Stimulated activated effector memory CD8-positive, alpha-beta T cell treated with anti-CD3 and anti-CD28 coated beads, Interleukin-12 subunit alpha, Interleukin-12 subunit beta, amount 100 ng/mL, for 72 hours (primary cell): ENCODE results near the gene TTC27.

Source experiments
- ATAC-seq: fragments of 150-1000 bp; cut with Tn5 transposase; 2 replicates; pipeline ENCODE4 v1.10.0; 2021
- DNase-seq, 2 donors: peaks; one replicate each; pipeline ENCODE4 v3.0.0; 2021 to 2022; ENCODE audit warnings: low spot score in 2 of 2
- H3K27ac Mint-ChIP-seq: one replicate; pipeline ENCODE4 v1.8.0; 2022; ENCODE audit warnings: mild to moderate bottlenecking, mixed read lengths
- H3K36me3 Mint-ChIP-seq: one replicate; pipeline ENCODE4 v1.8.0; 2022; ENCODE audit warnings: mild to moderate bottlenecking, mixed read lengths
- H3K4me1 Mint-ChIP-seq: one replicate; pipeline ENCODE4 v1.8.0; 2022; ENCODE audit warnings: mixed read lengths
- H3K4me3 Mint-ChIP-seq: one replicate; pipeline ENCODE4 v1.8.0; 2022; ENCODE audit warnings: mild to moderate bottlenecking, mixed read lengths
- H3K9me3 Mint-ChIP-seq: one replicate; pipeline ENCODE4 v1.8.0; 2022; ENCODE audit warnings: mixed read lengths

Gene TTC27

DNA sequence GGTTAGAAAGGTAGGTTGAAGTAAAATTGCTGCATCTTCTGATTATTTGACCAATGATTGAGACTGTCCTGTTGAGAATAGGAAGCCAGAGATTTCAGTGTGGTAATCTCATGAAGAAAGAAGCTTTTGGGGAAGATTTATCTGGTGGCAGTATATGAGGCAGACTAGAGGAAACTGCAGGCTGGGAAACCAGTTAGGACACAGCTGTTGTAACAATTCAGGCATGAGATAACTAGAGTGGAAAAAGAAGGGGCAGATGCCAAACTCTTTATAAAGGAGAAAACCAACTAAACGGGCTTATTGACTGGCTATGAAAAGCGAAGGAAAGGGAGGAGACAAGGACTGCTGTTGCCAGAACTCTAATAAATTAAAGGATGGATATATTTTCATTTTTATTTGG, 155.6 kb downstream of the TTC27 start:
- Mint-ChIP-seq H3K9me3 (peaks cover 3% of the 10 kb centered on the region), H3K27ac (no peak overlapping the region), H3K36me3 (peaks cover 77% of the 10 kb centered on the region), H3K4me3 (no peak overlapping the region), H3K4me1 (no peaks in the 10 kb centered on the region)
- no peak for DNase-seq
- ATAC-seq = no peak

DNA sequence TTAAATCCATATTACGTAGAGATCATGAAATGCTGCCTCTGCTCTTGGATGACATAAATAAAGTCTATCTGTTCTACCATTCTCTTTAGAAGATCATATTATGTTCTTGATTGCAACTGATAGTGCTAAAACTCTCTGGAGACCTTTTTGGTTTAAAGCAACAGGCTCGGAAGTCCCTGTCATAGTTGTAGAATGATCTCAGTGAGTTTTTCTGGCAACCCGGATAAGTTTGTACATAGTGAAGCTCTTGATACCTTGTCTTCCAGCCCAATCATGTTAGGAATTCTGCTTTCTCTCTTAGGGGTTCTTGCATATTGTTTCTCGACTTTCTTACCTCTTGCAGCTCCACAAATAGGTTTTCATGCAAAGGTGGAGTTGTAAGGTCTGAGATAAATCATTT, 156.1 kb downstream of the TTC27 start:
- Mint-ChIP-seq H3K27ac (no peak overlapping the region), H3K4me1 (no peaks in the 10 kb centered on the region), H3K4me3 (no peak overlapping the region), H3K9me3 (peaks cover 3% of the 10 kb centered on the region), H3K36me3 (peaks cover 75% of the 10 kb centered on the region)
- no peak for DNase-seq
- ATAC-seq = no peak

DNA sequence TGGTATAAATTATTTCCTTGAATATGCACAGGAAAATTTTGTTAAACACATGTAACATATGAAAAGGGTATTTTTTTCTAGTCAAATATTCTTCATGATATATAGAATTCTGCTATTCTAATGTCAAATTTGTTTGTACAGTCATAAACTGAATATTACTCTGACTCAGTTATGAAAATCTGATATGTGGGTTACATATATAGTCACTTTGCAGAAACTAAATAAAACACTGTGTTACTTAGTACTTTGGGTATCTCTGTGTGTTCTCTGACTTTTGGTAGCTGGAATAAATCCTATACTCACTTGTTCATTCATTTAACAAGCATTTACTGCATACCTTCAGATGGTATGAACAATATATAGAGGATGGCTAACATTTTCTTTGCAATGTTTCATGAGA, 159.4 kb downstream of the TTC27 start:
- Mint-ChIP-seq H3K27ac (no peak overlapping the region), H3K9me3 (no peaks in the 10 kb centered on the region), H3K4me1 (no peaks in the 10 kb centered on the region), H3K36me3 (peaks cover 46% of the 10 kb centered on the region), H3K4me3 (no peak overlapping the region)
- peak; percentile 49 for ATAC-seq
- no peak for DNase-seq

DNA sequence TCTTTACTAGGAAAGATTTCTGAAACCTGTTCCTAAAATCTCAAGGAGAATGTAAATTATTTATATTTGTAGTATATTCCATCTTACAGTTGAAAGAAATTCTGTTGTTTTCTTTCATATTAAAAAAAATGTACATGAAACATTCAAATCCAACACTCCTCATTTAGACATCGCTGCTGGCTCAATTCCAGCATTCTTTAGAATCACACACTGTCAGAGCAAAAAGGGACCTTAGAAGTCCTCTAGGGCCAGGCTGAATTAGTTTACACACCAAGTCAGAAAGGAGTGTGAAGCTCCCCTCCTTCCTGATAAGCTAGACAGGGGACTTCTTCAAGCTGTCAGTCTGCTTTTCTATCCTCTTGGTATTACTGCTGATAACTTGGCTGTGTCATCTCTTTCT, 160.3 kb downstream of the TTC27 start:
- ATAC-seq (no peak), DNase-seq (no peak)
- Mint-ChIP-seq H3K9me3 (no peaks in the 10 kb centered on the region), H3K36me3 (peaks cover 37% of the 10 kb centered on the region), H3K27ac (no peak overlapping the region), H3K4me1 (no peaks in the 10 kb centered on the region), H3K4me3 (no peak overlapping the region)

DNA sequence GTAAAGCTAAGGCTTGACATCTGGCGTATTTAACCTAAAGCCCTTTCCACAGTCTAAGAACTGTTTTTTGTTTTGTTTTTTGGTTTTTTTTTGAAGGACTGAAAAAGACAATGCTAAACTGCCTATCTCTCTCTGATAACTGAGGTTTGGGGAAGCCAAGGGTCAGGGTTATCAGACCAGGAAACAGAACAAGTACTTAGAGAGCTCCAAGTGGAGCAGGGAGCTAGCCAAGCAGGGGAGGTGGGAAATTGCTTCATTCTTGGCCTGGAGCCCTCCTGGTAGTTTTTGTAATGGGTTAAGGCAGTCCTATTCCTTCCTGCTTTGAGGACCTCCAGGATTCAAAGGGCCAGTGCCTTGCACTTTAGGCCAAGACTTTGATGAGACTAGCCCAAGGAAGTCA, 164.6 kb downstream of the TTC27 start:
- H3K27ac Mint-ChIP-seq = no peak overlapping the region
- H3K4me3 Mint-ChIP-seq = no peak overlapping the region
- no peak for ATAC-seq
- H3K36me3 Mint-ChIP-seq = peaks cover 6% of the 10 kb centered on the region
- H3K9me3 Mint-ChIP-seq = no peaks in the 10 kb centered on the region
- no peaks in the 10 kb centered on the region for H3K4me1 Mint-ChIP-seq
- DNase-seq = no peak

DNA sequence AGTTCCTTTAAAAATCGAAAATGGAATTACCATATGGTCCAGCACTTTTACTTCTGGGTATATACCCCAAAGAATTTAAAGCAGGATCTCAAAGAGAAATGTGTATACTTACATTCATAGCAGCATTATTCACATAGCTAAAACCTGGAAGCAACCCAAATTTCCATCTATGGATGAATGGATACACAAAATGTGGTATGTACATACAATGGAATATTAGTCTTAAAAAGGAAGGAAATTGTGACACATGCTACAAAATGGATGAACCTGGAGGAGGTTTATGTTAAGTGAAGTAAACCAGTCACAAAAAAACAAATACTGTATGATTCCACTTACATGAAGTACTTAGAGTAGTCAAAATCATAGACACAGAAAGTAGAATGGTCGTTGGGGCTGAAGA, 171.0 kb downstream of the TTC27 start:
- Mint-ChIP-seq H3K36me3 (no peaks in the 10 kb centered on the region), H3K4me1 (no peaks in the 10 kb centered on the region), H3K27ac (no peak overlapping the region), H3K9me3 (no peaks in the 10 kb centered on the region), H3K4me3 (no peak overlapping the region)
- ATAC-seq = no peak
- DNase-seq = no peak

DNA sequence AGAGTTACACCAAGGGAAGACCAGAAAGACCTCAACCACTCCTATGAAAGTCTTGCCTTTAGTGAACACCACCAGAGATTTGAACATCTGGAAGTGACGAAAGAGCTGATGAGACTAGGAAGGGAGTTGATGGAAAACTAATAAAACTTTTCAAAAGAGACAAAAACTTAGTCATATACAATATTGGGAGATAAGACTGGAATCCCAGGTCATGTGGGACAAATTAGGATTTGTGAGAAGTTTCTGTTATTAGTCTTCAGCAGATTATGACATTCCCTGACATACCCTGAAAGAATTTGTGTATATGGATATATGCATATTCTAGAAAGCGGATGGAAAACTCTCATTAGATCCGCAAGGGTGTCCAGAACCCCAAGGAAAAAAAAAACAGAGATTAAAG, 173.9 kb downstream of the TTC27 start:
- Mint-ChIP-seq H3K36me3 (no peaks in the 10 kb centered on the region), H3K4me3 (no peak overlapping the region), H3K27ac (no peak overlapping the region), H3K9me3 (no peaks in the 10 kb centered on the region), H3K4me1 (no peaks in the 10 kb centered on the region)
- ATAC-seq (no peak), DNase-seq (no peak)

DNA sequence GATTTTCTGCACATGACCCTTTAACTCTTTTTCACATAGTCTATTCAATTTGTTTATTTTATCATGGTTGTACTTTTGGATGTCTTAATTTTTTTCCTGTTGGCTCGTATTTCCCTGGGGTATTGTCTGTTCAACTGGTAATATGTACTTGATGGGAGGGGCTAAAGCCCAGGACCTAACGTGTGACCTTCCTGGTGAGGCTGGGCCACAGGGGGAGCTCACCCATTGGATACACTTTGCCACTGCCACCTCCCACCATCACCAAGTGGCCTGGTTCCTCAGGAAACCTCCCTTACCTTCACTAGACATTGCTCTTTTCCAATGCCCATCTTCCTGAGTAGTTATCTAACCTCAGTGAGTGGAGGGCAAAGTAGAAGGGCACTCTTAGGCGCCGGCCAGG, 175.0 kb downstream of the TTC27 start:
- no peak overlapping the region for H3K4me3 Mint-ChIP-seq
- H3K9me3 Mint-ChIP-seq = no peaks in the 10 kb centered on the region
- ATAC-seq = no peak
- DNase-seq = no peak
- no peaks in the 10 kb centered on the region for H3K4me1 Mint-ChIP-seq
- peaks cover 5% of the 10 kb centered on the region for H3K36me3 Mint-ChIP-seq
- no peak overlapping the region for H3K27ac Mint-ChIP-seq

DNA sequence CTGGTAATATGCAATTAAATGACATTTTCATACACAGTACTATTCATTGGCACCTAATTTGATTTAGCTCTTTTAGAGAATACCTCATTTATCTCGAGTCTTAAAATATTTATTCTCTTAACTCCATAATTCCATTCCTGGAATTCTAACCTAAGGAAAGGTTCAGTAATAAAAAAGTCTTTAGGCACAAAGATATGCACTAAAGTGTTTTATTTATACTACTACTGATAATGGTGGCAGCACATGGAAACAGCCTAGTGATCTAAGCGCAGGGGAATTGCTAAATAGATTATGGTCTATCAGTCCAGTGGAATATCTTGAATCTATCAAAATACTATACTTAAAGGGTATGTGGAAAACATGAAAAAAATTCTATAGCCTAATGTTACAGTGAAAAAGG, 176.4 kb downstream of the TTC27 start:
- no peak for DNase-seq
- Mint-ChIP-seq H3K27ac (no peak overlapping the region), H3K4me1 (no peaks in the 10 kb centered on the region), H3K9me3 (no peaks in the 10 kb centered on the region), H3K4me3 (no peak overlapping the region), H3K36me3 (peaks cover 8% of the 10 kb centered on the region)
- ATAC-seq = no peak

DNA sequence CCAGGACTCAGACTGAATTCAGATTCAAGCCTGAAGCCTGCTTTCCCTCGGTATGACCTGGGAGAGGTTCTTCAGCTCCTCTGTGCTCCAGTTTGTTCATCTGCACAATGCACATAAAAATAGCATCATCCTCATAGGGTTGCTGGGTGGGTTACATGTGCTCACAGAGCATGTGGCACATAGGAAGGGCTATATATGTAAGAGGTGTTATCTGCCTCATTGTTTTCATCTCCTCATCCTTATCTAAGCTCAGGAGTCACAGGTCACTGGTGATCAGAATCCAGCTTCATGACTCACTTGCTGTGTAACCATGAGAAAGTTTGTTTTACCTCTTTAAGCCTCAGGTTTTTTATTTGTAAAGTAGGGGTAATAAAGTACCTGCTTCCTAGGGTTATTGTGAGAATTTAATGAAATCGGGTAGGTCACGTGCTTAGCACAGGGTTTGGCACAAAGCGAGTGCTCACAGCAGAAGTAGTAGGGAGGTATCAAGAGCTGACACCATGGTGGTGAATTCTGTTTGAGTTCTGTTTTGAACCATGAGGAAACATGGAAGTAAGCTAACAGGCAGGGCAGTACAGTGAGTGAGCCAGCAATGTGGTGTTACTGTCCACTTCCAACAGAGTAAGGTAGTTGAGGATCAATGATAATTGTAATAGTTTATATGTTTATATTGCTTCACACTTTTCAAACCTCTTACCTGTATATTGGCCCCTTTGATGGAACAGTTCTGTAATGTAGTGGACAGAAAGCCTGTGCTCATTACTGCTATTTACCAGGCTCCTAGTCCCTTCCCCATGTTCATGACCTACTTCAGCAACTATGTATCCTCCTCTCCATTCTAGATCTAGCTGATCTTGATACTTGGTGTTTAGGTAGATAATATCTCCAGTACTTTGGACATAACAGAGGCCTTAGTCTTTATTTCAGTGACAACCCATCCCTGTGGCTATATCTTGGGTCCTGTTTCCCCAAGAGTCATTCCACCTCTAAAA, 177.6 kb downstream of the TTC27 start:
- Mint-ChIP-seq H3K9me3 (no peaks in the 10 kb centered on the region), H3K4me1 (no peaks in the 10 kb centered on the region), H3K4me3 (no peak overlapping the region), H3K36me3 (peaks cover 8% of the 10 kb centered on the region), H3K27ac (no peak overlapping the region)
- DNase-seq (no peak), ATAC-seq (peak; percentile 26)

DNA sequence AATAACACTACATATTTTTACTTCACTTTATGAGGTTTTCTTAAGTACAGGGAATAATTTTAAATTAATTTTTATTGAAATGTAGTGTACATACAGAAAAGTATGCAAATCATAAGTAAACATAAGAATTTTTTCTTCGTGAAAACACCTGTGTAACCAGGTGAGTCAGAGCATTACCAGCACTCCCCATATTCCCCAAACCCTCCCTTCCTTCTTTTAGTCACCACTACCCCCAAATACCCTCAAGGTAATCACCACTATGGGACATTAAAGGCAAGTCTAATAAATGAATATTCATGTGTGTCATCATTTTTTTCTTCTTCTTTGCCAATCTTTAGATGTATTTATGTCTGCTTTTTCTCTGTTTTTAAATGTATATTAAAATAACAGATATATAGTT, 179.0 kb downstream of the TTC27 start:
- Mint-ChIP-seq H3K27ac (no peak overlapping the region), H3K4me3 (no peak overlapping the region), H3K4me1 (no peaks in the 10 kb centered on the region), H3K9me3 (no peaks in the 10 kb centered on the region), H3K36me3 (peaks cover 8% of the 10 kb centered on the region)
- no peak for ATAC-seq
- no peak for DNase-seq

DNA sequence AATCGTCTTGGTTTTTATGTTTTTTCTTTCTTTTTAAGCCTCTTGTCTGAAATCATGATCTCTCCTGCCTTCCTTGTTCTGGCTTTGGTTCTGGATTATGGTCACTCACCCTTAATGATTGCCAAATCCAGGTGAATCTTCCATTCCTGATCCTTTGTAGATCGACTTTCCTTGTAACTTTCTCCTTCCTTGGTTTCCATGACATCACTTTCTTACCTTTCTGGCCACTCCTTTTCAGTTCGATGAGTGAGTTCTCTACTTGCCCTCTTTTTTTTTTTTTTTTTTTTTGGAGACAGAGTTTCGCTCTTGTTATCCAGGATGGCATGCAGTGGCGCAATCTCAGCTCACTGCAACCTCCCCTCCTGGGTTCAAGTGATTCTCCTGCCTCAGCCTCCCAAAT, 179.8 kb downstream of the TTC27 start:
- no peak overlapping the region for H3K4me3 Mint-ChIP-seq
- H3K9me3 Mint-ChIP-seq = no peaks in the 10 kb centered on the region
- ATAC-seq = no peak
- peaks cover 8% of the 10 kb centered on the region for H3K36me3 Mint-ChIP-seq
- no peak overlapping the region for H3K27ac Mint-ChIP-seq
- DNase-seq = no peak
- H3K4me1 Mint-ChIP-seq = no peaks in the 10 kb centered on the region

DNA sequence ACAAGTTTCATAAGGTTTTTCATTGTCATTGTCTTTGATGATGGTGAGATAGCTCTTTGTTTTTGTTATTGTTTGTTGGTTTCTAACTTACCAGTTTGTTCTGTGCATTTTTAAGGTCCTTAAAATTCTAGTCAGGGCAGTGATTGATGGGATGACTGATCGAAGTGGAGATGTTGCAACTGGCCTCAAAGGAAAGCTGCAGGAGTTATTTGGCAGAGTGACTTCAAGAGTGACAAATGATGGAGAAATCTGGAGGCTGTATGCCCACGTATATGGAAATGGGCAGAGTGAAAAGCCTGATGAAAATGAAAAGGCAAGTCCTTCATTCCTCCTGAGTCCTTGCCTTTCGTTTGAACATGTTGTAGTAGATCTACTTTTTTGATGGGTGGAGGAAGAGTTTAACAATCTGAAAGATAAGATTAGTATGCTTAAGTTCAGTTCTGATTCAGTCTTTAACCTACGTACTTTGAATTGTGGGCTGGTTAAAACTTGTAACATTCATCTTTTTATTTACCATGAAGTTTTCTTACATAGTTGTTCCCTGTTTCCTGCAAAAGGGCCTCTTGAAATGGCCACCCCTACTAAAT, 183.2 kb downstream of the TTC27 start:
- H3K27ac Mint-ChIP-seq = no peak overlapping the region
- no peak overlapping the region for H3K4me3 Mint-ChIP-seq
- DNase-seq = no peak
- no peaks in the 10 kb centered on the region for H3K4me1 Mint-ChIP-seq
- no peaks in the 10 kb centered on the region for H3K9me3 Mint-ChIP-seq
- ATAC-seq = no peak
- H3K36me3 Mint-ChIP-seq = peaks cover 8% of the 10 kb centered on the region

DNA sequence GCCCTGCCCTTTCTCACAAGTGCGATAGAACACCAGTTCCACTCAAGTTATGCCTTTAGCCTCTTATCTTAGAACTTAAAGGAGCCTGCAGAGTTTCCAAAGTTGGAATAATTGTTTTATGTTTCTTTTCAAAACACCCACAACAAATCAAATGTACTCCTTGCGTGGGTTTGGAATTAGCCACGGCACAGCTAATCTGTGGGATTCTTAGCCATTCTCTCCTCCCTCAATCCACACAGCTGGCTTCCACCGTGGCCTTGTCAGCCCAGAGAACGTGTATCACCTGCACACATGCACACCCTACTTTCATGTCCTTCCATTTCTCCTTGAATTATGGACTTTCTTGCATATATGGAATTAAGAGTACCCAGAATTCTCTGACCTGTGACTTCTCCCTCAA, 183.8 kb downstream of the TTC27 start:
- ATAC-seq (no peak), DNase-seq (no peak)
- Mint-ChIP-seq H3K36me3 (peaks cover 8% of the 10 kb centered on the region), H3K4me3 (no peak overlapping the region), H3K9me3 (no peaks in the 10 kb centered on the region), H3K4me1 (no peaks in the 10 kb centered on the region), H3K27ac (no peak overlapping the region)

DNA sequence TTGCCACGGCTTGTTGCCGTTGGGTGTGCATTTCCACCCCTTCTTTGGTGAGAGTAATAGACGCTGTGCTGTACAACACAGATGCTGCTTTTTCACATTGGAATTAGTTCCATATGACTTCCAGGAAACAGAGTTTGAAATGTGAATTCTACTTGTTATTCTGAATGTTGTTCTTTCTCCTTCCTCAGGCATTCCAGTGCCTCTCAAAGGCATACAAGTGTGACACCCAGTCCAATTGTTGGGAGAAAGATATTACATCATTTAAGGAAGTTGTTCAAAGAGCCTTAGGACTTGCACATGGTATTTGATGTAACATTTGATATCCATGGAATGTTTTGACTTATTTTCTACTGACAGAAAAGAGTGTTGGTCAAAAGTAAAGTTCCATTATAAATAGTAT, 184.5 kb downstream of the TTC27 start:
- no peaks in the 10 kb centered on the region for H3K9me3 Mint-ChIP-seq
- DNase-seq = no peak
- peaks cover 8% of the 10 kb centered on the region for H3K36me3 Mint-ChIP-seq

DNA sequence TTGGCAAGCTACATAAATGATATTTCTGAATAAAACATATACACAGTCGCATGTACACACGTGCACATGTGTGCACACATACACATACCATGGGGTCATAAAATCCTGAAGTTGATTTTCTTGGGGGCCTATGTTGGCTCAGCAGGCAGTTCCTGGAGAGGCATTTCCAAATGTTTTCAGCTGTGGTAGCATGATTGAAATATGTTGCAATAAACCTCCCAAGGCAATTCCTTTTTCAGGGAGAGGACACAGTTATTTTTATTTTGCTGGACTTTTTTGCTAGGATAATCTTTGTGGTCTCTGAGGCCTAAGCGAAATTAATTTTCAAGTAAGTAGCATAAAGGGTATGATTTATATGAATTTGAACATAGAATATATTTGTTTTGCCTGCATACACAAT, 192.2 kb downstream of the TTC27 start:
- Mint-ChIP-seq H3K4me3 (no peak overlapping the region), H3K27ac (no peak overlapping the region), H3K9me3 (no peaks in the 10 kb centered on the region), H3K4me1 (no peaks in the 10 kb centered on the region), H3K36me3 (peaks cover 17% of the 10 kb centered on the region)
- no peak for DNase-seq
- ATAC-seq = no peak

More for the DNA sequence above, 184.5 kb downstream of the TTC27 start:
- Mint-ChIP-seq H3K27ac (no peak overlapping the region), H3K4me1 (no peaks in the 10 kb centered on the region), H3K4me3 (no peak overlapping the region)
- no peak for ATAC-seq
